Measurements from ENCODE around the gene DNAJB8.

The DNAJB8 gene

GRCh38 chr3:128483657-128484403, 17.1 kb upstream of the DNAJB8 start:
- no peak for DNase-seq (ENCODE audit: low read depth)
- TF ChIP-seq CTCF (IDR thresholded peaks at IDR 0.05; ENCODE audit: low read depth, low read length, missing control alignments), result no peak

GRCh38 chr3:128482666-128483656, 16.3 kb upstream of the DNAJB8 start:
- DNase-seq (ENCODE audit: low read depth), result no peak
- H3K4me3 ChIP-seq (ENCODE audit: low read depth, low read length), result no peak overlapping the region
- no peak for TF ChIP-seq CTCF (IDR thresholded peaks at IDR 0.05; ENCODE audit: low read depth, low read length, missing control alignments)

More at GRCh38 chr3:128483657-128484403, 17.1 kb upstream of the DNAJB8 start:
- H3K4me3 ChIP-seq (ENCODE audit: low read depth, low read length), result no peak overlapping the region

GRCh38 chr3:128482175-128482574, 15.5 kb upstream of the DNAJB8 start:
- DNase-seq (ENCODE audit: low read depth), result no peak
- no peak overlapping the region for H3K4me3 ChIP-seq (ENCODE audit: low read depth, low read length)
- no peak for TF ChIP-seq CTCF (IDR thresholded peaks at IDR 0.05; ENCODE audit: low read depth, low read length, missing control alignments)

- no peak for TF ChIP-seq CTCF (IDR thresholded peaks at IDR 0.05; ENCODE audit: low read depth, low read length, missing control alignments)
- no peak for DNase-seq (ENCODE audit: low read depth)
- no peak overlapping the region for H3K4me3 ChIP-seq (ENCODE audit: low read depth, low read length)
Measured at GRCh38 chr3:128481438-128481942, 14.8 kb upstream of the DNAJB8 start.

- DNase-seq (ENCODE audit: low read depth), result no peak
- TF ChIP-seq CTCF (IDR thresholded peaks at IDR 0.05; ENCODE audit: low read depth, low read length, missing control alignments), result no peak
- no peak overlapping the region for H3K4me3 ChIP-seq (ENCODE audit: low read depth, low read length)
Measured at GRCh38 chr3:128480717-128481437, 14.2 kb upstream of the DNAJB8 start.

- DNase-seq (ENCODE audit: low read depth), result no peak
- no peak overlapping the region for H3K4me3 ChIP-seq (ENCODE audit: low read depth, low read length)
- TF ChIP-seq CTCF (IDR thresholded peaks at IDR 0.05; ENCODE audit: low read depth, low read length, missing control alignments), result no peak
Measured at GRCh38 chr3:128480278-128480677, 13.6 kb upstream of the DNAJB8 start.
